ENCODE results near the gene MYH4. TPM values are rescaled to one million over a fixed set of nuclear protein-coding genes. Genes with fewer than 3 reads are reported as not detected.

The MYH4 gene
- total and polyA plus RNA-seq, 2 of the 8 experiments (the other 6 are each of a cell fraction or from before 2014, with no cell fraction given), result not detected

- TF ChIP-seq CBX8 (IDR thresholded peaks at IDR 0.05; ENCODE audit: borderline replicate concordance, low read depth, low read length), result no peak
- TF ChIP-seq TAF7 (optimal IDR thresholded peaks at IDR 0.05; ENCODE audit: borderline replicate concordance, low read depth, low read length), result no peak
- TF ChIP-seq JUN (IDR thresholded peaks at IDR 0.05; ENCODE audit: low read depth, low read length), result no peak
- no peak for TF ChIP-seq RAD21 (IDR thresholded peaks at IDR 0.05 in 1 of 2, conservative IDR thresholded peaks at IDR 0.05 in 1 of 2; ENCODE audit: low read depth in 2 of 2, low read length in 2 of 2)
- no peak for TF ChIP-seq SP4 (IDR thresholded peaks at IDR 0.05; ENCODE audit: low read length)
- no peak for TF ChIP-seq EGR1 (IDR thresholded peaks at IDR 0.05; ENCODE audit: borderline replicate concordance, low read depth, low read length)
Measured at GRCh38 chr17:10435096-10435495, 34.3 kb downstream of the MYH4 start (continued).
